ENCODE data around the gene RNF13.
A peak's percentile ranks its signal among the peaks of the same experiment; 100 is the strongest.
"Not testable (repeated sequence)": the region's sequence is repeated elsewhere in the genome, so short reads cannot be mapped to it uniquely, and the experiment has no call there.

RNF13 gene

DNA sequence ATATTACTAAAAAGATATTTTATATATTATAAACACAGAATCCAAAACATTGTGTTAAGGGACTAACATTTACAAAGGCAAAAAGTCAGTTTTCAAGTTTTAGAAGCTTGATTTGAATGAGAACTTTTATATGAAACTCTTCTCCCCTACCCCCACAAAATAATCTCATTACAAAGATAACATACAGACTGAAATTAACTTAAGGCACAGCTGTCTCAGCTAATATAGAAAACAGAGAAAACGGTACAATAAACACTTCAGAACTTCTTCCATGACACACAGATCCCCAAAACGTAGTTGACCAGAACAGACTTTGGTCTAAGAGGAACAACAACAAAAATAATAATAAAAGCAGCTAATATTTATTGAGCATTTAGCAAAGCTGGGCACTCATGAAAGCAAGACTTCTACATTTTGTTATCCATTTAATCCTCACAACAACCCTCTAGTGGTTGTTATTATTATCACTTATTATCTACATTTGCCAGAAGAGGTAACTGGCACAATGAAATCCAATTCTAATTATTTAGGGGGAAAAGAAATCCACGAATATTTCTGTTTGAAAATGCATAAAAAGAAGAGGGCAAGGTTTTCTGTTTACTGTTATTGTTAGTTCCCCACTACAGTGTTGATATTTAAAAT is 89.6 kb downstream of the RNF13 start:
- no peak for DNase-seq

DNA sequence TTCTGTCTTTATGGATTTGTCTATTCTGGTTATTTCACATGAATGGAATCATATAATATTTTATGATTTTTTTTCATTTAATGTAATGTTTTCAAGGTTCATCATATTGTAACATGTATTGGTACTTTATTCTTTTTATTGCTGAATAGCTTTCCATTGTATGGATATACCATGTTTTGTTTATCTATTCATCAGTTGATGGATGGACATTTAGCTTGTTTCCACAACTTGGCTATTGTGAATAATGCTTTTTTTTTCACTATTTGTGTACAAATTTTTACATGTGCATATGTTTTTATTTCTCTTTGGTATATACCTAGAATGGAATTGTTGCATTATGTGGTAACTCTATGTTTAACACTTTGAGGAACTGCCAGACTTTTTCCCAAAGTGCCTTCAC is 93.0 kb downstream of the RNF13 start:
- no peak for DNase-seq

DNA sequence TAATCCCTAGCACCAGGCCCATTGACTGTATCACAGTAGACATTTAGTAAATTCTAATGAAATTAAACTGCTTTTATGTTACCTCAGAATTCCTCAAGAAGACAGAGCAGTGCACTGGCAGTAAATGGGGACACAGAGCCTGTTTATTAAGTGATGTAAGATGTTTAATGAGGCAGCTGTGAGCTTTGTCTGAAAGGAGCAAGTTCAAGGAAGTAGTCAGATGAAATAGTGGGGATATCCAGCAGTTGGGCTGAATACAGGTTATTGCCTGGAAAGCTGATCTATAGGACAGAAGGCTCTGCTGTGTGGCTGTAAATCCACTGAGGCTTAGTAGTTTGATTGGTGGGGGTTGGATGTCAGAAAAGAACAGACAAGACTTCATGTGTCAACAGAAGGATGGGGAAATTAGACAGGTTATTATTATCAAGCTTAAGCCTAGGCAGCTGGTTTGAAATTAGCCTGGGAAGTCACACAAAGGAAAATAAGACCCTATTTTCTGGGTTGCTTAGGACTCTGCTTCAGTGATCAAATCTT is 95.5 kb downstream of the RNF13 start:
- no peak for DNase-seq

DNA sequence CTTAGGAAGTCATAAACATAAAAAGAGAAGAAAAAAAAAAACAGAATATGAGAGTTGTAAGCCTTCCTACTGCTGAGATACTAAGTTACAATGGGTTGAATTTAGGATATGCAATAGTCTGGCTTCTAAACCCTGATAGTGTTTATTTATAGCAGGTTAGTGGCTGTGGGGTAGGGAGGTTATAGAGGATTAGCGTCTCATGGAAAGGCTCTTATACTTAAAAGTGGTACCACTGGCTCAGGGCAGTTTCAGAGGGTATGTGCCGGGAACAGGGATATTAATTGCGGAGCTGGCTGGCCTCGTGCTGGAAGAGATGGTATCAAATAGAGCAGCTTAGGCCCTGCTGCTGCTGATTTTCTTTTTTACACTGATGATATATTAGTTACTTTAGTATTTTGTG is 96.9 kb downstream of the RNF13 start:
- no peak for DNase-seq

DNA sequence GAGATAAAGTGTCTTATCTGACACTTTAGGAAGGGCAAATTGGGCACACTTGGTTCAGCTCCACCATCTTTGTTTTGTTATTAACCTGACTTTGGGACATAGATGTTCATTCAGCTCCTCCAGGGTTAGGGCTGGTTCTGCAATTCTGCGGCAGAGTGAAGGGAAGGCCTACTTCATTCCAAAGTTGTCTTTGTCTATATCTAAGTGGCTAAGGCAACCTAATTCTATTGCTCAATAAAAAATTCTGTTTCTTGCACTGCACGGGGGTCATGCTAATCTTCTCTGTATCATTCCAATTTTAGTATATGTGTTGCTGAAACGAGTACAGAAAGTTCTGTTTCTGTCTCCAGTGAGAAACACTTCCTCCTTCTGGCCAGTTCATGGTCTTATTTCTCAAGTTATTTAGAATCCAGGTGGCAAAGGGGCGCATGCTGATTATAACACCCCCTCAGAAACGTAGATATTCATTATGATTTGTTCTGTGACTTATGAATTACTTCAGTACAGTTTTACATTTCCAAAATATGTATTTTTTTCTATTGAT is 104.2 kb downstream of the RNF13 start:
- peak; percentile 91 for DNase-seq

DNA sequence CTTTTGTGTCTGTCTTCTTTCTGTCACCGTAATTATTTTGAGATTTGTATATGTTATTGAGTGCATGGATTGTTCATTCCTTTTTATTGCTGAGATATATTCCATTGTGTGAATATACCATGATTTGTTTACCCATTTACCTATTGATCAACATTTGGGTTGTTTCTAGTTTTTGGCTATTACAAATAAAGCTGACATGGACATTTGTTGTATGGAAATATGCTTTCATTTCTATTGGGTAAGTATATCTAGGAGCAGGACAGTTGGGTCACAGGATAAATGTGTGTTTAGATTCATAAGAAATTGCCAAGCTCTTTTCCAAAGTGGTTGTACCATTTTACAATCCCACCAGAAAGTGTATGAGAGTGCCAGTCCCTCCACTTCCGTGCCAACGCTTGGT is 106.5 kb downstream of the RNF13 start:
- DNase-seq: no peak

DNA sequence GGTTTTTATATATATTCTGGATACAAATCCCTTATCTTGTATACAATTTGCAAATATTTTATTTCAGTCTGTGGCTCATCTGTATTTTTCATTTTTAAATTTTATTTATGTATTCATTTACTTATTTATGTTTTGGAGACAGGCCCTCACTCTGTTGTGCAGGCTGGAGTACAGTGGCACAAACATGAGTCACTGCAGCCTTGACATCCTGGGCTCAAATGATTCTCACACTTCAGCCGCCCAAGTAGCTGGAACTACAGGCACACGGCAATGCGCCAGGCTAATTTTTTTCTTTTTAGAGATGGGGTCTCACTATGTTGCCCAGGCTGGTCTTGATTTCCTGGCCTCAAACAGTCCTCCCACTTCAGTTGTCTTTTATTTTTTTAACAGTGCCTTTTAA is 107.1 kb downstream of the RNF13 start:
- DNase-seq: no peak

DNA sequence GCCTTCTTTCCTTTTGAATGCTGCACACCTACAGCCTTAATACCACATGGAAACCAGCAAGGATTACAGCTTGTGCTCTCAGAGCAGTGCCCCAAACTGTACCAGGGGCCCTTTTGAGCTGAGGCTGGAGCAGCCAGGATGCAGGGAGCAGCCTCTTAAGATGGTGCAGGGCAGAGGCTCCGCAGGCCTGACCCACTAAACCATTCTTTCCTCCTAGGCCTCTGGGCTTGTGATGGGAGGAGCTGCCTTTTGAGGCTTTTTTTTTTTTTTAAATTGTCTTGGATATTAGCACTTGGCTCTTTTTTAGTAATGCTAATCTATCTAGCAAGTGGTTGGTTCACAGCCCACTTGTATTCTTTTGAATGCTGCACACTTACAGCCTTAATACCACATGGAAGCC is 120.0 kb downstream of the RNF13 start:
- no peak for DNase-seq

DNA sequence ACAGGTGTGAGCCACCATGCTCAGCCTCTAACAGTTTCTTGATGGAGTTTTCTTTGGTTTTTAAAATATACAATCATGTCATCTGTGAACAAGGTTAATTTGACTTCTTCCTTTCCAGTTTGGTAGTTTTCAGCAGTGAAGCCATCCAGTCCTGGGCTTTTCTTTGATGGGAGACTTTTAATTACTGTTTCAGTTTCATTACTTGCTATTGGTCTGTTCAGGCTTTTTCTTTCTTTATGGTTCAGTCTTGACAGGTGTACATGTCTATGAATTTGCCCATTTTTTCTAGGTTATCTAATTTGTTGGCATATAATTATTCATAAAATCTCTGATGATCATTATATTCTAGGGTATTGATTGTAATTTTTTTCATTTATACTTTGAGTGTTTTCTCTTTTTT is 120.8 kb downstream of the RNF13 start:
- no peak for DNase-seq

DNA sequence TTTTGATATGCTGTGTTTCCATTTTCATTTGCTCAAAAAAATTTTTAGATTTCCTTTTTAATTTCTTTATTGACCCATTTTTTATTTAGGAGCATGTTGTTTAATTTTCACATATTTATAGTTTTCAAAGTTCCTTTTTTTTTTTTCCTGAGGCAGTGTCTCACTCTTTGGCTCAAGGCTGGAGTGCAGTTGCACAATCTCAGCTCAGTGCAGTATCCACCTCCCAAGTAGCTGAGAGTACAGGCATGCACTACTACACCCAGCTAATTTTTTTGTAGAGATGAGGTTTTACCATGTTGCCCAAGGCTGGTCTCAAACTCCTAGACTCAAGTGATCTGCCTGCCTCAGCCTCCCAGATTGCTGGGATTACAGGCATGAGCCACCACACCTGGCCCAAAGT is 121.5 kb downstream of the RNF13 start:
- peak; percentile 35 for DNase-seq

DNA sequence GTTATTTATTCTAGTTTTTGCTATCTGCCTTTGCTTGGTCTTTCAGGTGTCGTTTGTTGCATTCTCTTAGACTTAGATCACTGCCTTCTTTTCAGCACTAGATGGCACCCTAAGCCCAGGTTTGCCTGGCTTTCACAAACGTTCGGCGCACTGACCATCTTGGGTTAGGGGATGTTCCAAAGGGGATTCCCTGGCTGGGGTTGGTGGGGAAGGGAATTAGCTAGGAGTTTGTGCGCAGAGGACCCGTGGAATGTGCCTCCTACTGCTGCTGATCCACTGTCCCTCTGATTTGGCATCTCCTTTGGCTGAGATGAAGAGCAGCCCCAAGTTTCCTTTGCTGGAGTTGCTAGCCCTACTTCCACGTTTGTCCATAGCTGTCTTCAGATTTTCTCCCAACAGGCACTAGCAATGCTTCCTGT is 123.8 kb downstream of the RNF13 start:
- DNase-seq: peak; percentile 5

DNA sequence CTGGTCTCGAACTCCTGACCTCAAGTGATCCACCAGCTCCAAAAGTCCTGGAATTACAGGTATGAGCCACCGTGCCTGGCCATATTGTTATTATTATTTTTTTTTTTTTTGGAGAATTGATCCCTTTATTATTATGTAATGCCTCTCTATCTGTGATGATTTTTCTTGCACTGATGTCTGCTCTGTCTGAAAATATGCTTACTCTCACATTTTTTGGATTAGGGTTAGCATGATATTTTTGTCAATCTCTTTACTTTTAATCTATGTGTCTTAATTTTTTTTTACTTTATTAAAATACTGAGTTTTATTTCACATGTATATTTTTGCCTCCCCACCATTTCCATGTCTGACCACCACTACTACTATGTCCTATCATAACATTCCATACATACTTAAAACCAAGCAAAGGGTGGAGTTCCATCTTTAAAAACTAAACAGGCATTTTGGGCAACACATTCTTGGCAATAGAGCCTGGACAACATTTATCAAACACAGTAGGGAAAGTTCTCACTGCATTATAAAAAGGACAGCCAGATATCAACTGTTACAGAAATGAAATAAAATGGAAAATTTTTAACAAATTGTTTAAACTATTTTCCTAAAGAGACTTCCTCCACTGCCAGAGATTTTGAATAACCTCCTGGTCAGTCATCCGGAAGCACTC is 125.5 kb downstream of the RNF13 start:
- not testable (repeated sequence) for DNase-seq

DNA sequence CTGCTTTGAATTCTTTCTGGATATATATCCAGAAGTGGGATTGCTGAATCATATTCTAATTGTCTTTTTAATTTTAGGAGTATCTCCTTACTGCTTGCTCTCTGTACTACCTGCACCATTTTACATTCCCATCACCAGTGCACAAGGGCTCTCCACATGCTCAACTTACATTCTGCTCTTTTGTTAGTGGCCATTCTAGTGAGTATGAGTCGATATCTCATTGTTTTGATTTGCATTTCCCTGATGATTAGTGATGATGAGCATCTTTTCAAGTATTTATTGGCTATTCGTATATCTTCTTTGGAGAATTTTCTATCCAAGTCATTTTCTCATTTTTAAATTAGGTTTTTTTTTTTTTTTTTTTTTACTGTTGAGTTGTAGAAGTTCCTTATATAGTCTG is 128.2 kb downstream of the RNF13 start:
- no peak for DNase-seq

DNA sequence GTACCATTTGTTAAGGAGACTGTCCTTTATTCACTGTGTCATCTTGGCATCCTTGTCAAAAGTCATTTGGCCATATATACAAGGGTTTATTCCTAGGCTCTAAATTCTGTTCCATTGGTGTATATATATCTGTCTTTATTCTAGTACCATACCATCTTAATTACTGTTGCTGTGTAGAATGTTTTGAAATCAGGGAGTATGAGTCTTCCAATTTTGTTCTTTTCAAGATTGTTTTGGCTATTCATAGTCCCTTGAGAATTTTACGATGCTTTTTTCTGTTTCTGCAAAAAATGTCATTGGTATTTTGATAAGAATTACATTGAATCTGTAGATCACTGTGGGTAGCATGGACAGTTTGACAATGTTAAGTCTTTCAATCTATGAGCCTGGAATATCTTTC is 128.9 kb downstream of the RNF13 start:
- DNase-seq: no peak

DNA sequence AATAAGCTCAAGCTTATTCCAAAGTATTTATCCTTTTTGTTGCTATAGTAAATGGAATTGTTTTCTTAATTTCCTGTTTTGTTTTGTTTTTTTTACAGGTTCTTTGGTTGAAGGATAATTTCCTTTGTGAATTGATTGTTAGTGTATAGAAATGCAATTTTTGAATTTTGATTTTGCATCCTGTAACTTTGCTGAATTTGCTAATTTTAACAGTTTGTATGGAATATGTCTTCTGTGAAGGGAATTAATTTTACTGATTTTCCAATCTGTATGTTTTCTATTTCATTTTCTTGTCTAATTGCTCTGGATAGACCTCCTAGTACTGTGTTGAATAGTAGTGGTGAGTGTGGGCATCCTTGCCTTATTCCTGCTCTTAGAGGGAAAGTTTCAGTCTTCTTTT is 129.4 kb downstream of the RNF13 start:
- DNase-seq: no peak

DNA sequence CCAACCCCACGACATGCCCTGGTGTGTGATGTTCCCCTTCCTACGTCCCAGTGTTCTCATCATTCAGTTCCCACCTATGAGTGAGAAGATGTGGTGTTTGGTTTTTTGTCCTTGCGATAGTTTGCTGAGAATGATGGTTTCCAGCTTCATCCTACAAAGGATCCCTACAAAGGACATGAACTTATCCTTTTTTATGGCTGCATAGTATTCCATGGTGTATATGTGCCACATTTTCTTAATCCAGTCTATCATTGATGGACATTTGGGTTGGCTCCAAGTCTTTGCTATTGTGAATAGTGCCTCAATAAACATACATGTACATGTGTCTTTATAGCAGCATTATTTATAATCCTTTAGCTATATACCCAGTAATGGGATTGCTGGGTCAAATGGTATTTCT is 131.0 kb downstream of the RNF13 start:
- not testable (repeated sequence) for DNase-seq

DNA sequence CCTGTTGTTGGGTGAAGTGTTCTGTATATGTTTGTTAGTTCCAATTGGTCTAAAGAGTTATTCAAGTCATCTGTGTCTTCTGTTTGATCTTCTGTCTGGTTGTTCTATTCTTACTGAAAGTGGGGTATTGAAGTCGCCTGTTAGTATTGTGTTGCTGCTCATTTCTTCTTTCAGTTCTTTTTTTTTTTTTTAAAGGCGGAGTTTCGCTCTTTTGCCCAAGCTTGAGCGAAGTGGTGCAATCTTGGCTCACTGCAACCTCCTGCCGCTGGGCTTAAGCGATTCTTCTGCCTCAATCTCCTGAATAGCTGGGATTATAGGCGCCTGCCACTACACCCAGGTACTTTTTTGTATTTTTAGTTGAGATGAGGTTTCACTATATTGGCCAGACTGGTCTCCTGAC is 134.2 kb downstream of the RNF13 start:
- peak; percentile 80 for DNase-seq

DNA sequence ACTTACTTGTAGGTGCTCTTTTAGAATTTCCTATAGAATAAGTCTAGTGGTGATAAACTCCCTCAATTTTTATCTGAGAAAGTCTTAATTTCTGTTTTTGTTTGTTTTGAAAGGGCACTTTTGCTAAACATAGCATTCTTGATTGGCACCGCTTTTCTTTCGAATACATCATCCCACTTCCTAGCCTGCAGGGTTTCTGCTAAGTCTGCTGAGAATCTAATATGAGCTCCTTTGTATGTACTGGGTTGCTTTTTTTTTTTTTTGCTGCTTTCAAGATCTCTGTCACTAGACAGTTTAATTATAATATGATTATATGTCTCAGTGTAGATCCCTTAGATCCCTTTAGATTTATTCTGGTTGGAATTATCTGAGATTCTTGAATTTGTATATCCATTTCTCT is 136.2 kb downstream of the RNF13 start:
- DNase-seq: no peak

DNA sequence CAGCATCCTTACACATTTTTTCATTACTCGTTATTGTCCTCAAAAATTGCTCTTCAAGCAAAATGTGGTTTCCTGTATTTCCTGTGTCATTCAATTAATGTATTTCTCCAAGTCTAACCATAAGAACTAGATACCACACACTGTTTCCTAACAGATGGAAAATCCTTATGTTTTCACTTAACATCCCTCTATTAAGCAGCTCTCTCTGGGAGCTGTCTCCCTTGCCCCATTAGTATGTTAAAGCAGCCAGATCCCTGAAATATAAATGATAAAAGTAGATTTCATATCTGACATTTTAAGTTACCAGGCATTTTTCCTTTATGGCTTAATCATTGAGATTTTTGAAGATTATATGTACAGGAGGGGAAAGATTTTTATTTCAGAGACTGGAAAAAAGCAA is 141.8 kb downstream of the RNF13 start:
- no peak for DNase-seq

DNA sequence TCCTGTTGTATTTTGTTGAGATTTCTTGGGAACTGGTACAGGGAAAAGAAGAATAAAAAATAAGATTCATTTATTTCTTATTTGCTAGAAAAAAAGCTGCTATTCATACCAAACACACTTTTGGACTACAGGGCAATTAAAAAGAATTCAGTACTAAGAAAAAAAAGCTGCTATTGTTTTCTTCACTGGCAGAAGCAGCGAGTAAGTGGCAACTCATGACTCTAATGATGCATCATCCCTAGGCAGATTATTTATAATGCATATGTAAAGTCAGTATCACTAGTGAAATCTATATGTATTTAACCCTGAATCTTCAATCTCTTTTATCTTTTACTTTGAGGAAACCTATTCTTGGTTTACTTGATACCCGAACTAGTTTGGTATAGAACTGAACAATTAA is 142.4 kb downstream of the RNF13 start:
- DNase-seq: no peak

DNA sequence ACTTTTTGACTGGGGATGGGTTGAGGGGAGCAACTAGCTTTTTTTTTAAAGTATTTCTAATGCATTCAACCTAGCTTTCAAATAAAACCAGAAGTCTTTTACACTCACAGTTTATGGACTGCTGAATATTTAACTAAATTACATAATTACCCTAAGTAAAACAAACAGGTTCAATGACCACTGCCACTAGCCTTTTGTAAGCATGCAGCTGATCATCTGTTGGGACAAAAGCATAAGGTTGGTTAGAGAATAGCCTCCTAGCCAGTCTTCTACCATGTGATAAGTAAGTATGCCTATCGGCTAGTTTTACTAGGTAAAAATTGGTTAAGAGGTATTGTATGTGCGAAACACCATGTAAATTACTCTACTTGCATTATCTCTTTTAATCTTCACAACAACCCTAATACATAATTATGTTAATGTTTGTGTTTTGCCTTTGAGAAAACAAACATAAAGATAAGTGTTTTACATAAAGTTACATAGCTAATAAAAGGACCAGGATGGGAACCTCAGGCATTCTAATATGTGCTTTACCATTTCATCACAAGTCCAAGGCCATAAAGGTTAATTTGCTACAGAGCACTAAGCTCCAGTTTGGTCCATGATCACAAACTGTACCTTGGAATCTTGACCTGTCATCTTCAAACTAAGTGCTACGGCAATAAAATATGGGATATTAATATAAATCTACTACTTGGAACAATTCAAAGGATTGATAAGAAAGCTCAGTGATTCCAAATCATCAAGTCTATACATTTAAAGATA is 144.5 kb downstream of the RNF13 start:
- DNase-seq: no peak

DNA sequence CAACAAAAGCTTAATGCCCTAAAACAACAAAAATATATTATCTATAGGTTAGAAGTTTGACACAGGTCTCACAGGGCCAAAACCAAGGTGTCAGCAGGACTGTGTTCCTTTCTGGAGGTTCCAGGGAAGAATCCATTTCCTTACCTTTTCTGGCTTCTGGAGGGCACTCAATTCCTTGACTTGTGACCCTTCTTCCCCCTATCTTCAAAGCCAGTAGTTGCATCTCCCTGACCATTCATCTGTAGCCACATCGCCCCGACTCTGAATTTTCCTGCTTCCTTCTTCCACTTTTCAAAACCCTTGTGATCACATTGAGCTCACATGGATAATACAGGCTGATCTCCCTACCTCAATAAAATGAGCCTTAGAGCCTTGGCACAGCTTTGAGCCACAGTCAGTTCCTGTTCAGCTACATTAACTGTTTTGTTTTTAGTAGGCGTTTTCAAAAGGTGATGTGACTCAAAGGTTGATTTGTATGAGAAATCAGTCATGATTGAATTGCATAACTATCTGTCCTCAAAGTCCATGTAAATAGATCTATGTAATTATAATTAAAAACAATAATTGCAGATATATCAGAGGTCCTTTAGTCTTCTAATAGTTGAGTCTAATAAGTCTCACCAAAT is 145.3 kb downstream of the RNF13 start:
- DNase-seq: no peak

DNA sequence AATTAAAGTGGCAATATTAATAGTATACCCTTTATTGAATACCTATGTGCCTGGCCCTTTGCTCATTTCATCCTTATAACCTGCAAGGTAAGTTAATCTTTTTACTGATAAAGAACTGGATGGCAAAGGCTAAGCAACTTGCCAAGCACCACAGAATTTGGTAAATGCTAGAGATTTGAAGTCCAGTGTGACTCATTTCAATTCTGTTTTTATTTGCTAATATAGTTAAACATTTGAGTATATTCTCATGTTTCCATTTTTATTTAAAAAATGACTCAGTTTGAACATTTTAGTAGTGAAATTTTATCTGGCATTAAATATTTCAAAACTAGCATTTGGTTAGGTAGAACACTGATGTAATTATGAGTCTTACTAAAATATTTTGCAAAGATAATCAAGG is 146.4 kb downstream of the RNF13 start:
- DNase-seq: no peak
